Endothelial cell of umbilical vein (primary cell): ENCODE measurements around the gene C5orf58. TPM values are rescaled to one million over a fixed set of nuclear protein-coding genes. Genes with fewer than 3 reads are reported as not detected.

Source experiments
- BruUV-seq: library from RNA; stranded (reverse); fragments of 400-500 nt; replicated peaks from 2 replicates; lab custom pipeline; 2021; lab: Mats Ljungman, UMichigan
- CTCF ChIA-PET: fragments of 300-600, 350-600 bp; sonication (Branson Sonifier 250); formaldehyde crosslinking; loops from one replicate; lab custom pipeline; 2021; ENCODE audit warnings: antibody characterized with exemption, inconsistent platforms; lab: Charles Lee
- POLR2A ChIA-PET: fragments of 300-600, 350-600 bp; sonication (Branson Sonifier 250); formaldehyde crosslinking; loops from one replicate; lab custom pipeline; 2021; ENCODE audit warnings: antibody characterized with exemption, inconsistent platforms; lab: Charles Lee
- DNase-seq: peaks from one replicate; pipeline ENCODE4 v3.0.0-alpha.2; 2011; ENCODE audit warnings: low read depth, low spot score
- FAIRE-seq: peaks from 2 replicates; lab custom pipeline; 2011; peaks lifted over from hg19 to GRCh38; lab: Jason Lieb, UNC
- H2AFZ ChIP-seq: 2 replicates; pipeline ENCODE4 v1.6.0; 2012; ENCODE audit warnings: low read depth, low read length, control low read depth, inconsistent platforms
- H3K27ac ChIP-seq: 2 replicates; pipeline ENCODE4 v1.5.1; 2011; ENCODE audit warnings: low read depth, mild to moderate bottlenecking, control low read depth, low read length, moderate library complexity; ENCODE audit not compliant: insufficient read depth
- H3K27me3 ChIP-seq, 2 experiments: 2 replicates each; pipeline versions ENCODE4 v1.6.0 to v1.6.1; 2011; ENCODE audit warnings: low read length in 2 of 2, mixed read lengths in 1 of 2; ENCODE audit not compliant: control insufficient read depth in 2 of 2, insufficient read depth in 2 of 2
- H3K36me3 ChIP-seq, 2 experiments: 2 replicates in 1 of 2; 3 replicates in 1 of 2; pipeline ENCODE4 v1.5.1; 2011; ENCODE audit warnings: low read length in 2 of 2, mild to moderate bottlenecking in 1 of 2, moderate library complexity in 1 of 2; ENCODE audit not compliant: control insufficient read depth in 2 of 2, insufficient read depth in 2 of 2; ENCODE audit errors: extremely low read depth in 1 of 2
- H3K4me1 ChIP-seq: 3 replicates; pipeline ENCODE4 v1.5.1; 2011; ENCODE audit warnings: mild to moderate bottlenecking, low read length; ENCODE audit not compliant: control insufficient read depth, insufficient read depth; ENCODE audit errors: extremely low read depth
- H3K4me2 ChIP-seq: 2 replicates; pipeline ENCODE4 v1.6.1; 2011; ENCODE audit warnings: low read length, control low read depth, mixed read lengths; ENCODE audit not compliant: insufficient read depth
- H3K4me3 ChIP-seq, 3 experiments: fragments of 200-600 bp in 1 of 3; sonication (generic), shearing (Covaris generic) in 1 of 3; replicated peaks in 1 of 3; 2 replicates each; pipeline ENCODE4 v1.5.1; 2011 to 2016; ENCODE audit warnings: control low read depth in 3 of 3, low read length in 3 of 3, mild to moderate bottlenecking in 2 of 3, inconsistent platforms in 1 of 3, low read depth in 1 of 3, moderate library complexity in 1 of 3; ENCODE audit not compliant: insufficient read depth in 1 of 3
- H3K79me2 ChIP-seq: 2 replicates; pipeline ENCODE4 v1.6.0; 2012; ENCODE audit warnings: low read length, inconsistent platforms; ENCODE audit not compliant: control insufficient read depth, insufficient read depth
- H3K9ac ChIP-seq: replicated peaks from 2 replicates; pipeline ENCODE3; 2011; ENCODE audit warnings: low read length, control low read depth; ENCODE audit not compliant: insufficient read depth; ENCODE audit errors: extremely low read depth
- H3K9me1 ChIP-seq: replicated peaks from 3 replicates; pipeline ENCODE4 v1.6.0; 2011; ENCODE audit warnings: mild to moderate bottlenecking, low read length; ENCODE audit not compliant: control insufficient read depth, insufficient read depth; ENCODE audit errors: extremely low read depth
- H3K9me3 ChIP-seq: replicated peaks from 2 replicates; pipeline ENCODE4 v1.5.1; 2012; ENCODE audit warnings: low read length, inconsistent platforms; ENCODE audit not compliant: control insufficient read depth, insufficient read depth
- H4K20me1 ChIP-seq: replicated peaks from 2 replicates; pipeline ENCODE3; 2011; ENCODE audit warnings: mild to moderate bottlenecking, low read length; ENCODE audit not compliant: control insufficient read depth, insufficient read depth; ENCODE audit errors: extremely low read depth
- EZH2 ChIP-seq: IDR thresholded peaks from 2 replicates; pipeline ENCODE4 v1.6.1; 2012; ENCODE audit warnings: borderline replicate concordance, low read depth, mild to moderate bottlenecking, moderate library complexity, low read length, inconsistent platforms; ENCODE audit not compliant: severe bottlenecking
- FOS ChIP-seq: IDR thresholded peaks from 2 replicates; pipeline ENCODE4 v1.6.1; 2011; ENCODE audit warnings: mild to moderate bottlenecking, low read length, moderate library complexity, borderline replicate concordance; ENCODE audit not compliant: insufficient read depth
- GATA2 ChIP-seq: IDR thresholded peaks from 2 replicates; pipeline ENCODE4 v1.7.0; 2011; ENCODE audit warnings: low read depth, mild to moderate bottlenecking, moderate library complexity, mixed read lengths, low read length; ENCODE audit not compliant: insufficient read length, insufficient read depth
- JUN ChIP-seq: IDR thresholded peaks from 2 replicates; pipeline ENCODE4 v1.6.1; 2011; ENCODE audit warnings: borderline replicate concordance, low read depth; ENCODE audit not compliant: insufficient read length, insufficient read depth
- MYC ChIP-seq: IDR thresholded peaks from one replicate; pipeline ENCODE4 v1.6.1; 2011; ENCODE audit warnings: mild to moderate bottlenecking, low read depth, low read length
- POLR2A ChIP-seq: IDR thresholded peaks from 2 replicates; pipeline ENCODE4 v1.6.1; 2012; ENCODE audit warnings: low read depth, mild to moderate bottlenecking, control low read depth, low read length
- POLR2AphosphoS5 ChIP-seq: IDR thresholded peaks from 2 replicates; pipeline ENCODE4 v1.6.1; 2012; ENCODE audit warnings: low read depth, mild to moderate bottlenecking, control low read depth, low read length, moderate library complexity; ENCODE audit not compliant: insufficient read depth
- dilution Hi-C: fragments of 300-500 bp; cut with MboI; formaldehyde crosslinking; loops from one replicate; pipeline ENCODE4 v1.15.0; 2019; ENCODE audit warnings: low sequenced_read_pairs; ENCODE audit not compliant: extremely low pct_ligation_motif_present
- intact Hi-C: fragments of 100-400 bp; cut with micrococcal nuclease; formaldehyde crosslinking; loops from one replicate; pipeline ENCODE4 v1.10.0; 2022
- polyA plus RNA-seq, 4 experiments: library from polyadenylated mRNA; depleted of rRNA in 3 of 4; stranded (reverse) in 3 of 4; unstranded in 1 of 4; fragments of >200 nt; gene quantifications; 2 replicates each; pipeline versions ENCODE4 v1.2.1 to v1.2.3, GENCODE V29; 2011 to 2012; ENCODE audit warnings: missing spikeins in 1 of 4
- total RNA-seq: library from RNA; stranded (reverse); gene quantifications from 2 replicates; pipeline ENCODE4 v1.2.3, GENCODE V29; 2021
- TF ChIP-seq, protein P1 (sequence below): IDR thresholded peaks from 2 replicates; pipeline ENCODE4 v1.6.1; 2011; ENCODE audit not compliant: insufficient read depth, insufficient read length

C5orf58 gene
- total and polyA plus RNA-seq, 2 donors (not counting 3 experiments of a cell fraction or from before 2014, with no cell fraction given), result not detected

GRCh38 chr5:170262061-170263045, 29.6 kb downstream of the C5orf58 start:
- peaks cover 18 to 34% of the 10 kb centered on the region in 2 experiments for H3K27me3 ChIP-seq
- dilution Hi-C loops, result no loop called here
- BruUV-seq, result no TSS peak
- FAIRE-seq (no peak), DNase-seq (no peak)
- H3K9ac ChIP-seq, result no peak overlapping the region
- POLR2A ChIA-PET, result no interaction called here
- H3K4me1 ChIP-seq, result no peaks in the 10 kb centered on the region
- no peaks in the 10 kb centered on the region for H4K20me1 ChIP-seq
- no peaks in the 10 kb centered on the region for H3K9me1 ChIP-seq
- H3K27ac ChIP-seq, result no peak overlapping the region
- TF ChIP-seq FOS (no peak), JUN (no peak), MYC (no peak)
- no peaks in the 10 kb centered on the region for H3K36me3 ChIP-seq
- CTCF ChIA-PET, result interaction anchor here (1.2 to 1.4 kb wide), 2 partner anchors 35 to 37 kb away, joined by 3 read pairs; partner anchors contain the start of gene LCP2
- no peak overlapping the region for H2AFZ ChIP-seq
- no peak overlapping the region for H3K4me3 ChIP-seq
- intact Hi-C loops, result no loop called here
- no peaks in the 10 kb centered on the region for H3K9me3 ChIP-seq
- no peaks in the 10 kb centered on the region for H3K79me2 ChIP-seq
- H3K4me2 ChIP-seq, result no peak overlapping the region

- Histone ChIP-seq H4K20me1 (no peaks in the 10 kb centered on the region), H3K4me2 (no peak overlapping the region), H3K79me2 (no peaks in the 10 kb centered on the region), H3K27me3 (peaks cover 19 to 35% of the 10 kb centered on the region in 2 experiments), H3K9ac (no peak overlapping the region), H3K9me1 (no peaks in the 10 kb centered on the region), H3K4me3 (no peak overlapping the region), H3K9me3 (no peaks in the 10 kb centered on the region), H2AFZ (no peak overlapping the region), H3K4me1 (no peaks in the 10 kb centered on the region), H3K27ac (no peak overlapping the region), H3K36me3 (no peaks in the 10 kb centered on the region)
- ChIA-PET POLR2A (no interaction called here), CTCF (interaction anchor here (0.8 to 3.9 kb wide), 3 partner anchors 39 to 370 kb away, joined by 4 to 32 read pairs (median 27); no protein-coding TSS in a partner anchor)
- TF ChIP-seq, protein P1, sequence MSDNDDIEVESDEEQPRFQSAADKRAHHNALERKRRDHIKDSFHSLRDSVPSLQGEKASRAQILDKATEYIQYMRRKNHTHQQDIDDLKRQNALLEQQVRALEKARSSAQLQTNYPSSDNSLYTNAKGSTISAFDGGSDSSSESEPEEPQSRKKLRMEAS, result no peak
- TF ChIP-seq GATA2, result no peak
- no peak for TF ChIP-seq EZH2
- TF ChIP-seq MYC, result no peak
- TF ChIP-seq POLR2A, result no peak
- TF ChIP-seq JUN, result no peak
- no peak for TF ChIP-seq POLR2AphosphoS5
- dilution Hi-C loops (no loop called here), intact Hi-C loops (no loop called here)
- no TSS peak for BruUV-seq
- no peak for FAIRE-seq
- DNase-seq, result no peak
These were observed 31.1 kb downstream of the C5orf58 start for GRCh38 chr5:170263906-170264305.
